Fibroblast of mammary gland (primary cell): ENCODE results near the gene C1orf56.

Experiments
- DNase-seq: peaks from one replicate; pipeline ENCODE4 v3.0.0-alpha.2; 2010; ENCODE audit warnings: low read depth
- H3K4me3 ChIP-seq: 2 replicates; pipeline ENCODE4 v1.5.1; 2011; ENCODE audit warnings: low read depth, mild to moderate bottlenecking, low read length, moderate library complexity; ENCODE audit not compliant: control insufficient read depth
- TF ChIP-seq, protein P1 (sequence below): conservative IDR thresholded peaks from 2 replicates; pipeline ENCODE4 v1.5.1; 2011; ENCODE audit warnings: low read depth, low read length, inconsistent platforms; ENCODE audit not compliant: control insufficient read depth, insufficient read depth

Gene C1orf56

GRCh38 chr1:151002611-151003010 is 44.9 kb upstream of the C1orf56 start:
- TF ChIP-seq, protein P1, sequence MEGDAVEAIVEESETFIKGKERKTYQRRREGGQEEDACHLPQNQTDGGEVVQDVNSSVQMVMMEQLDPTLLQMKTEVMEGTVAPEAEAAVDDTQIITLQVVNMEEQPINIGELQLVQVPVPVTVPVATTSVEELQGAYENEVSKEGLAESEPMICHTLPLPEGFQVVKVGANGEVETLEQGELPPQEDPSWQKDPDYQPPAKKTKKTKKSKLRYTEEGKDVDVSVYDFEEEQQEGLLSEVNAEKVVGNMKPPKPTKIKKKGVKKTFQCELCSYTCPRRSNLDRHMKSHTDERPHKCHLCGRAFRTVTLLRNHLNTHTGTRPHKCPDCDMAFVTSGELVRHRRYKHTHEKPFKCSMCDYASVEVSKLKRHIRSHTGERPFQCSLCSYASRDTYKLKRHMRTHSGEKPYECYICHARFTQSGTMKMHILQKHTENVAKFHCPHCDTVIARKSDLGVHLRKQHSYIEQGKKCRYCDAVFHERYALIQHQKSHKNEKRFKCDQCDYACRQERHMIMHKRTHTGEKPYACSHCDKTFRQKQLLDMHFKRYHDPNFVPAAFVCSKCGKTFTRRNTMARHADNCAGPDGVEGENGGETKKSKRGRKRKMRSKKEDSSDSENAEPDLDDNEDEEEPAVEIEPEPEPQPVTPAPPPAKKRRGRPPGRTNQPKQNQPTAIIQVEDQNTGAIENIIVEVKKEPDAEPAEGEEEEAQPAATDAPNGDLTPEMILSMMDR, result no peak
- no peak for DNase-seq
- no peak overlapping the region for H3K4me3 ChIP-seq

DNA sequence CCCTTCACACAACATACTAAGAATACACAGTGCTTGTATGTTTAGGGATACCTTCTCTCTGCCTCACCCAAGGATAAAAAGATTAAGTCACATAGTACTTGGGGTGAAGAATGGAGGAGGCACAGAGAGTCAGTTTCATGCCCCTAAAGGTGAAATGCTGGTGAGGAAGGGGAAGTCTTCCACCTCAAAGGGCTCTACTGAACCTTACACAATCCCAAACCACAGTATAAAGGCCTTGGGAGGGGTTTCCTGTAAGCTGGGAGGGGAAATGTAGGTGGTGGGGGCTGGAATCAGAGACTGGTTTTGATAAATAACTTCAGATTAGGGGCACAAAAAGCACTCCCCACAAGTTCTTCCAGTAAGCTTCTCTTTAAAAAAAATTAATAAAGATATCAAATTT is 44.4 kb upstream of the C1orf56 start:
- TF ChIP-seq, protein P1, result no peak
- H3K4me3 ChIP-seq, result no peak overlapping the region
- DNase-seq, result no peak

GRCh38 chr1:151005729-151006319 is 41.7 kb upstream of the C1orf56 start:
- DNase-seq, result no peak
- TF ChIP-seq, protein P1, result no peak
- peak overlapping the region; percentile 52 for H3K4me3 ChIP-seq

DNA sequence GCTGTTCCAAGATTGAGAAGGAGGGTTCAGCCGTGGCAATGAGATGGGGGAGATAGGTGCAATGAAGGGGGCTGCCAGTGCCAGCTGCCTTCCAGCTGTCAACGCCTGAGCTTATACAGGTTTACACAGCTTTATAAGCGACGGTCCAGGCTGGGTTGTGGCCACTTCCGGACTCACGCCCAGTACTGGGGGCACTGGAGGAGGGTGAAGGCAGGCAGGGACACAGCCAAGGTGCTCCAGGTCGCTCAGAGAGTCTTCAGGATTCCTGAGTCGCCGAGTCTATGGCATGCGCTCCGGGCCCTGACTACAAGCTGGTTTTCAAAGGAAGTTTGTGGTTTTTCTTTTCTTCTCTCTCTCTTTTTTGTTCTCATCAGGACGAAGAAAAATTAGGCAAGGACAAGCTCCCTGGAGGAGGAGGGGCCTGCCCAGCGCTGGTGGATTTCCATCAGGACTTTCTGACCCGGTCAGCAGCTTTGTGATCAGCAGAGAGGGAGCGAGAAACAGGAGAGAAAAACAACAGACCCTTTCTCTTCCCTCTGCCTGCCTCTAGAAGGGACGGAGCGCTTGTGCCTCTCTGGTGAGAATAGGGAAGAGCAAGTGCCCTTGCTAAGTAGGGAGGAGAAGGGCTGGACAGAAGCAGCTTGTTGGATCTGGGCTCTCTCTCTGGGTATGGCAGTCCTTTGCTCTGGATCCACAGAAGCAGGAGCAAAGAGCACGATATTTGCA is 41.1 kb upstream of the C1orf56 start, which contains the start of gene MINDY1:
Gene MINDY1, minus strand, starts transcription at position 576 of the 726 bp plus-strand sequence. CDS start 4,285 bp downstream, outside the sequence.
- peak; percentile 83 for DNase-seq
- TF ChIP-seq, protein P1, result peak; percentile 63
- peak within 1 kb of the TSS; percentile 52 for H3K4me3 ChIP-seq

DNA sequence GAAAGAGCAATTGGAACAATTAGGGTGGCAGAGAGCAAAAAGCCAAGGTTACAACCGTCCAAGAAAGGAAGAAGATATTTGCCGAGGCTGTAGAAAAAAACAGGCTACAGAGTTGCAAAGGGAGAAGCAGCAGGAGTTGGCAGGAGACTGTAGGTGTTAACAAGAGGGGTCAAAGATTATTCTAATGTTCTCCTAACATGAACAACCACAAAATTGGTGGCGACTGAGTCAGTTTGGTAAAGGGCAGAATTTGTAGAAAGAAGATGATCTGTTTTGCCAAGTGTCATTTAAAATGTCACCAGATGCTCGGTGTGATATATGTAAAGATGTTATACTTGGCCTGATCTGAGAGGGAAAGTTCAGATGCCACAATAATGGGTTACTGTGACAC is 39.7 kb upstream of the C1orf56 start:
- DNase-seq, result no peak
- H3K4me3 ChIP-seq, result peak overlapping the region; percentile 12
- TF ChIP-seq, protein P1, result no peak

GRCh38 chr1:151008244-151009205 is 39.0 kb upstream of the C1orf56 start, which contains the start of gene PRUNE1:
TSS of gene PRUNE1 (plus strand) at chr1:151008449. CDS start at chr1:151008633, 184 bp downstream.
- H3K4me3 ChIP-seq, result peak within 1 kb of the TSS; percentile 82
- DNase-seq, result peak; percentile 96
- TF ChIP-seq, protein P1, result no peak
